ENCODE results near the gene KIAA2012.

The KIAA2012 gene

DNA sequence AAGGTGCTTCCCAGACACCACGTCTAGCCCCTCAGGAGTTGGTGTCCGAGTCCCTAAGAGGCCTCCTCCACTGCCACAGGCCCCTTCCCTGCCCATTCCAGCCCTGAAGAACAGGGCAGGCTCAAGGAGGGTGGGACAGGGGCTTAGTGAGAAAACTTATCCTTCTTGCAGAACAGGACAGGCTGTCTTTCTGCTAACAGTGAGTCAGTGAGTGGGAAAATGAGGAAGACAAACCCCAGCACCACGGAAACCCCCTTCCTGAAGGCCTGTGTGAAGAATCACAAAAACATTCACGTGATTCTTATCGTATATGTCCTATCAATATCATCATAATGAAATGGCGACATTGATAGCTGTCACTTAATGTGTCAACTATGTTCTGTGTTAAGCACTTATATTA is 29.6 kb upstream of the KIAA2012 start:
- DNase-seq (ENCODE audit: low spot score), result no peak

GRCh38 chr2:202044777-202045176 is 28.3 kb upstream of the KIAA2012 start:
- DNase-seq (ENCODE audit: low spot score), result no peak

GRCh38 chr2:202046572-202046971 is 26.5 kb upstream of the KIAA2012 start:
- no peak for DNase-seq (ENCODE audit: low spot score)

GRCh38 chr2:202049092-202049728 is 23.8 kb upstream of the KIAA2012 start:
- no peak for DNase-seq (ENCODE audit: low spot score)

GRCh38 chr2:202049840-202050239 is 23.2 kb upstream of the KIAA2012 start:
- no peak for DNase-seq (ENCODE audit: low spot score)

- DNase-seq (ENCODE audit: low spot score), result no peak
Observed at GRCh38 chr2:202050652-202051051, 22.4 kb upstream of the KIAA2012 start.

DNA sequence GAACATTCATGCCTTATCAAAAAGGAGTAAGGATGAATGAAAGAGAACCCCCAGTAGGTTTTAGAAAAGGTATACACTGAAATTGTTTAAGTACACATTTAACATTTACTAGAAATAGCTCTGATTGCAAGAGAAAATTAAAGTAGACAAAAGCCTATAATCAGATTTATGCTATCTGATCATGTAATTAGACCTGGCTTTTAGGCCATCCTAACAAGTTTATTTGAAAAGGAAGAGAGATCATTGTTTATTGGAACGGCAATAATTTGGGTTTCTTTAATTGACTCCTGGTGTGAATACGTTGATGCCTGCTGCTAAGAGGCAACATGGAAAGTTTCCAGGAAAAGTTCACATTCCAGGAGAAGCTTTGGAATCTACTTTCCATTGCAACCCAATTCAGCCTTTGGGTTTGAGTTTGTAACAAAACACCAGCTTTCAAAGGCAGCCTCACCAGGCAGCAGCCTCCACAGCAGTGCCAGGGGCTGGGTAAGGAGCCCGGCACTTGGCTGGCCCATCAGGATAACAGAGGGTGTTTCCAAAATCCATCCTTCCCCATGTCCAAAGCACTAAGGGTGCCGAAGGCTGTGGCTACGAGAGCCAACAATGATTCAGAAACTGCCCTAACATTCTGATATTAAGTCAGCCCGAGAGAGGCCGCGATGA is 21.4 kb upstream of the KIAA2012 start:
- no peak for DNase-seq (ENCODE audit: low spot score)

DNA sequence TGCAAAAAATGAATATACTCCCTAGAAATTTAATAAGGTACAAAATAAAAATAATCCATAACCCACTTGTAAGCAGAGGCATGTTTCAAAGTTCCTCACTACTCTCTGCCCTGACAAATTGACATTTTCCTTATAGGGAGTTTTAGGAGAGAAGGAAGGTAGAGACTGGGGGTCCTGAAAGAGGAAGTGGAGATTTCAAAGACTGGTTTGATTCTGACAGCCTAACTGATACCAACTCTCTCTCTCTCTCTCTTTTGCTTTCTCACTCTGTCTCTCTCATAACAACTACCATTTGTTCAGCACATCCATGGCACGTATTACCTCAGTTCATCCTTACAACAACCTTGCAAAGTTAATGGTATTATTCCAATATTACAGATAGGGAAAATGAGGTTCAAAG is 20.8 kb upstream of the KIAA2012 start:
- no peak for DNase-seq (ENCODE audit: low spot score)

- DNase-seq (ENCODE audit: low spot score), result no peak
Observed at GRCh38 chr2:202054679-202055078, 18.4 kb upstream of the KIAA2012 start.

- no peak for DNase-seq (ENCODE audit: low spot score)
Observed at GRCh38 chr2:202056611-202057010, 16.4 kb upstream of the KIAA2012 start.

DNA sequence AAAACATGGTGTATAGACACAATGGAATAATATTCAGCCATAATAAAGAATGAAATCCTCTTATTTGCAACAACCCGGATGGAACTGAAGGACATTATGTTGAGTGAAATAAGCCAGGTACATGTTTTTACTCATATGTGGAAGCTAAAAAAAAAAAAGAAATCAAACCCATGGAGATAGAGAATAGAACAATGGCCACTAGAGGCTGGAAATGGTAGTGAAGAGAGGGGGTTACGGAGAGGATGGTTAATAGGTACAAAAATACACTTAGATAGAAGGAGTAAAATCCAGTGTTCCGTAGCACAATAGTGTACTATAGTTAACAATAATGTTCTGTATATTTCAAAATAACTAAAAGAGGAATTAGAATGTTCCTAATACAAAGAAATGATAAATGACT is 12.8 kb upstream of the KIAA2012 start:
- no peak for DNase-seq (ENCODE audit: low spot score)

DNA sequence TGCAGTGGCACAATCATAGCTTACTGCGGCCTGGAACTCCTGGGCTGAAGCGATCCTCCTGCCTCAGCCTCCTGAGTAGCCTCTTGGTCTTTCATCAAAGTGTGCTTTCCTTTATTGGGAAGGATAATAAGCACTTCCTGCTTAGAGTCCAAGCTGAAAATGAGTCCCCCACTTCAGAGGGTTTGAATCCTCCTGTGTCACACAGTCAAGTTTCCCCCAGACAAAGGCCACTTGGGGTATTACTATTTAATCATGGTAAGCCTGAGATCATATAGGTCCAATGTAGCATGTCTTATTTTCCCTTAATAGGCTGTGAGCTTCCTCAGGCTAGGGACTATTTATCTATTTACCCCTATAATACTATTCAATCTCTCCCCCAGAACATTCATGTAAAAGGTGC is 11.4 kb upstream of the KIAA2012 start:
- no peak for DNase-seq (ENCODE audit: low spot score)

GRCh38 chr2:202064171-202064880 is 8.7 kb upstream of the KIAA2012 start:
- peak; percentile 4 for DNase-seq (ENCODE audit: low spot score)

- DNase-seq (ENCODE audit: low spot score), result no peak
Observed at GRCh38 chr2:202064881-202065230, 8.2 kb upstream of the KIAA2012 start.

- DNase-seq (ENCODE audit: low spot score), result no peak
Observed at GRCh38 chr2:202065876-202066275, 7.2 kb upstream of the KIAA2012 start.

GRCh38 chr2:202066875-202067274 is 6.2 kb upstream of the KIAA2012 start:
- no peak for DNase-seq (ENCODE audit: low spot score)

DNA sequence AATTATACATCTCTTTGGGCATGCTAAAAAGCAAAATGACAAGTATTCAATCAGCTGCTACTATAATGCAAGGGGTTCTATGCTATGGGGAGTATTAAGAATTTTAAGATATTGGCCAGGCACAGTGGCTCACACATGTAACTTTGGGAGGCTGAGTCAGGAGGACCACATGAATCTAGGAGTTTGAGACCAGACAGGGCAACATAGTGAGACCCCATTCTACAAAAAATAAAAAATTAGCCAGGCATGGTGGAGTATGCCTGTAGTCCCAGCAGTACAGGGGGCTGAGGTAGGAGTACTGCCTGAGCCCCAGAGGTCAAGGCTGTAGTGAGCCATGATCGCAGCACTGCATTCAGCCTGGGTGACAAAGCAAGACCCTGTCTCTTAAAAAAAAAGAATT is 5.5 kb upstream of the KIAA2012 start:
- no peak for DNase-seq (ENCODE audit: low spot score)

DNA sequence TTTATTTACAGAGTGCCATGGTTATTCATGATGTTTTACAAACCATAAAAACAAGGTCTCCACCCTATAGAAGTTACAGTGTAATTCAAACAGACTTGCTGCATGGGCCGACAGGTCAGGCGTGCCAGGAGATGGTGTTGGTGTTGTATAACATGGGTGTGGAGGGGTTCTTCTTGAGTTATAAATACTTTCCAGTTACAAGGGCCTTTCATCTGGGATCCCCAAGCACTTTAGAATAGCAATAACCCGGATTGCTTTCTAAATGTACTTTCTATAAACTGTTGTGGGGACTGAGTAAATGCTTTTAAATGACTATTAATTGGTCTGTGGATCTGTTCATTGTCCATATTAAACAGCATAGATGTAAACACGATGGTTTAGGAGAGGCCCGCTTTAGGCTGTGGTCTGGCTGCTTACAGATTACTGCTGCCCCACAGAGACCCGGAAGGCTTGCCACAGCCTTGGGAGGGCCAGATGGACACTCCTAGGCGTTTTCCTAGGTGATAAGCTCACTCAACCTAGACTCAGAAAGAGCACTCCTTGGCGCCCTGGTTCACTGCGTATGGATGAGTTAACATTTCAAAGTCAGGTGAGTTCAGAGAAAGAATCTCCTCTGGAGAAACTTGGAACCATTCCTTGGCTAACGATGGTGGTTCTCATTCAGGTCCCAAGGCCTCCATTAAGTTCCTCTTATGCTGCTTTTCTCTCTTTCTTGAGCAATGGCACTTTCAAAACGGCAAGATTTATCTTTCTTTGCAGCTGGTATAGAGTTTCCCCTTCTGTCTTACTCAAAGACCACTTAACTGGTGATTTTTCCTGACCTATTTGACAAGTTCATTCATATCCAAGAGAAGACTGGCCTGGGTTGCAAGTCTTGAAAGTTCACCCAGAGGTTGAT is 3.6 kb upstream of the KIAA2012 start:
- no peak for DNase-seq (ENCODE audit: low spot score)

- DNase-seq (ENCODE audit: low spot score), result no peak
Observed at GRCh38 chr2:202071107-202071506, 1.9 kb upstream of the KIAA2012 start.

DNA sequence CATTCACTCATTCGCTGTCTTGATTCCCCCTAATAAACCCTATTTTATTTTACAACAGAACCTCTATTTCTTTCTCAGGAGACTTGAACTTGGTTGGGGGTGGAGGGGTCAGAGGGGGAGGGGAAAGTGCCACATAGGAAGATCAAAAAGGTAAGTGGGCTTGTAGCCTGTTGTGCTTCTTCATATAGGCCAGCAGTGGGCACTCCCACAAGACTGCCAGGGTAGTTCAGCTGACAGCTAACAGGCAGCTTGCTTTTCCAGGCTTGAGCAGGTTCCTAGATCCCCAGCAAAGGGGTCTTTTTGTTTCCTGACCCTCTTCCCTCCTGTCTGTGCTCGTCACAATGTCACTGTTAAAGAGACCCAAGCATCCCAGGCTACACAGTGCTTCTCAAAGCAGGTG is 829 bp upstream of the KIAA2012 start:
- no peak for DNase-seq (ENCODE audit: low spot score)

- no peak for DNase-seq (ENCODE audit: low spot score)
Observed at GRCh38 chr2:202074324-202074723, 1.3 kb downstream of the KIAA2012 start.

DNA sequence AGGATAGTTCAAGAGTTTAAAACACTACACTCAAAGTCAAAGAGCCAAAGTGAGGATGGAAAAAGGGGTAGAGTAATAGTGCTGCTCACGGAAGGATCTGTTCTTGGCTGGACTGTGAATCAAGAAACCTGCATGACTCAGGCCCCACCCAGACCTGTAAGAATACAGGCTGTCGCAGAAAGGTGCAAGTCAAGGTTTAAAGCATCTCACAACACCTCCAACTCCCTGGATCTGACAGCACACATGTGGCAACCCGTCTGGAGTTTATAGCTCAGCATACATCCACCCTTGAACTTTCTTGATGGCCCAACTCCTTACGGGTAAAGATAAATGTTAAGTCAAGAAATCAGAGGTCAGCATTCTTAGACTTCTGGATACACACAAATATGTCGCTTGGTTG is 6.3 kb downstream of the KIAA2012 start:
- no peak for DNase-seq (ENCODE audit: low spot score)

GRCh38 chr2:202084265-202084664 is 11.2 kb downstream of the KIAA2012 start:
- no peak for DNase-seq (ENCODE audit: low spot score)

Data from putamen (tissue), 1 donor.